B cell (primary cell): Measurements from ENCODE around the gene CD180.

Source experiments
- CTCF ChIP-seq: fragments of 200-600 bp; IDR thresholded peaks from one replicate; pipeline ENCODE4 v1.8.0; 2022; ENCODE audit warnings: antibody characterized with exemption, mild to moderate bottlenecking
- EZH2 ChIP-seq: IDR thresholded peaks from 2 replicates; pipeline ENCODE4 v1.6.1; 2012; ENCODE audit warnings: borderline replicate concordance, low read depth, mild to moderate bottlenecking, moderate library complexity, low read length; ENCODE audit not compliant: insufficient read depth, poor library complexity, severe bottlenecking

DNA sequence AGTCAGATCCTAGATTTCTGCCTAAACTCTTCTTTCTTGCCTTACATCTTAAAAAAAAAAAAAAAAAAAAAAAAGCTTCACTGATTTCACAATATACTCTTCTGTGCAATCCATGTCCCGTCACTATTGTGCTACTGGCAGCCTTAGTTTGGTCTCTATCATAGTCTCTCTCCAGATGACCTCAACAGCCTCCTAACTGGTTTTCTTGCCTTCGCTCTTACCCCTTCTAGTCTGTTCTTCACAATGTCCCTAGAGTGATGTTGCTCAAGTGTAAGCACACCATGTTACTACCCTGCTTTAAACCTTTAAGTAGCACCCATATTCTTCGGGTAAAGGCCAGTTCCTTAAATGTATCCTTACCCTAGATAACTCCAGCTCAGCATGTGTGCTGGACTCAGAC is 25.8 kb downstream of the CD180 start:
- TF ChIP-seq CTCF (no peak), EZH2 (no peak)
